SU-DHL-6 (cell line): ENCODE measurements around the gene LCP2.

ENCODE experiments used
- H2AFZ ChIP-seq: fragments of 200-600 bp; sonication (generic); 2 replicates; pipeline ENCODE4 v1.6.1; 2014; ENCODE audit warnings: low read depth, mild to moderate bottlenecking, moderate library complexity, mixed read lengths, antibody characterized with exemption, low read length; ENCODE audit not compliant: severe bottlenecking
- H3F3A ChIP-seq: fragments of 200-600 bp; shearing (Covaris generic); 2 replicates; pipeline ENCODE4 v1.6.0; 2016; ENCODE audit warnings: antibody characterized with exemption, mild to moderate bottlenecking; ENCODE audit not compliant: insufficient read depth
- H3K27ac ChIP-seq: fragments of 200-600 bp; sonication (generic); 2 replicates; pipeline ENCODE4 v1.5.1; 2016; ENCODE audit warnings: low read depth, mild to moderate bottlenecking, low read length, moderate library complexity, mixed read lengths
- H3K27me3 ChIP-seq: fragments of 200-600 bp; sonication (generic), shearing (Covaris generic); 2 replicates; pipeline ENCODE4 v1.6.0; 2014; ENCODE audit warnings: mild to moderate bottlenecking, low read length
- H3K36me3 ChIP-seq: fragments of 200-600 bp; sonication (generic); 2 replicates; pipeline ENCODE4 v1.6.1; 2014; ENCODE audit warnings: mild to moderate bottlenecking, low read length, mixed read lengths
- H3K4me2 ChIP-seq: fragments of 300-600, 200-600 bp; shearing (Covaris generic), sonication (generic); 2 replicates; pipeline ENCODE4 v1.6.0; 2014; ENCODE audit warnings: low read length, low read depth, mild to moderate bottlenecking; ENCODE audit not compliant: poor library complexity, severe bottlenecking
- H3K4me3 ChIP-seq: fragments of 200-600 bp; sonication (generic); 2 replicates; pipeline ENCODE4 v1.5.1; 2014; ENCODE audit warnings: antibody characterized with exemption, low read length, mild to moderate bottlenecking, mixed read lengths; ENCODE audit not compliant: insufficient read depth, poor library complexity, severe bottlenecking
- H3K79me2 ChIP-seq: fragments of 200-600 bp; sonication (generic); 2 replicates; pipeline ENCODE4 v1.6.1; 2014; ENCODE audit warnings: mild to moderate bottlenecking, low read length, moderate library complexity; ENCODE audit not compliant: insufficient read depth
- H3K9ac ChIP-seq: fragments of 200-600 bp; sonication (generic); 2 replicates; pipeline ENCODE4 v1.7.0; 2014; ENCODE audit warnings: mild to moderate bottlenecking, low read length
- H3K9me2 ChIP-seq: fragments of 200-600 bp; sonication (generic); replicated peaks from 2 replicates; pipeline ENCODE4 v1.6.1; 2014; ENCODE audit warnings: low read length; ENCODE audit not compliant: insufficient read depth
- H3K9me3 ChIP-seq: fragments of 200-600 bp; sonication (generic); 2 replicates; pipeline ENCODE4 v1.6.1; 2014; ENCODE audit warnings: low read length, mixed read lengths; ENCODE audit not compliant: insufficient read depth
- H4K20me1 ChIP-seq: fragments of 200-600 bp; sonication (generic); 2 replicates; pipeline ENCODE4 v1.6.1; 2014; ENCODE audit warnings: low read depth, mild to moderate bottlenecking, antibody characterized with exemption, low read length, moderate library complexity, mixed read lengths
- CTCF ChIP-seq: fragments of 200-600 bp; sonication (generic); IDR thresholded peaks from one replicate; pipeline ENCODE4 v1.5.1; 2017; ENCODE audit warnings: antibody characterized with exemption, mild to moderate bottlenecking, low read length, moderate library complexity; ENCODE audit not compliant: insufficient read depth, poor library complexity, severe bottlenecking
- EZH2phosphoT487 ChIP-seq: fragments of 200-600 bp; sonication (generic), shearing (Covaris generic); conservative IDR thresholded peaks from 2 replicates; pipeline ENCODE4 v1.6.1; 2018; ENCODE audit warnings: mild to moderate bottlenecking, antibody characterized with exemption, low read length, moderate library complexity, mixed read lengths

LCP2 gene

DNA sequence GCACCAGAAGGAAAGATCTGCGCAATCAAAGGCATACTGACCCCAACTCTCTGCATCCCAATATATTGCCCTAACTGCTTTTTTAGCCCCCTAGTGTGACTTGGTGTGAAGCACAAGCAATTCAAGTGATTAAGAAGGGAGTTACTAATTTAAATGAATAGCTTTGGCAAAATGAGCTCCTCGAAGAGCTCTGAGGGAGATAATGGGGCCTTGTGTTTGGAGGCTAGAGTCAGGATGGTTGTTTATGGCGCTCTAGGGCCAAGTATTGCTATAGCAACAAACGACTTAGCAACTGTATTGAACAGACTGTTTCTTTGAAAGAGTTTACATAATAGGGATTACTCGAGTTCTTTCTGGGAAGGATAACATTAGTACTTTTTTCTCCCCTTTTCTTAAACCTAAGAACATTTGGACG lies 76.2 kb downstream of the LCP2 start:
- Histone ChIP-seq H3K4me2 (no peak overlapping the region), H2AFZ (no peak overlapping the region), H3K9me2 (no peaks in the 10 kb centered on the region), H3K79me2 (no peaks in the 10 kb centered on the region), H3K27me3 (no peaks in the 10 kb centered on the region), H3K9me3 (no peaks in the 10 kb centered on the region), H3K27ac (no peak overlapping the region), H3K36me3 (no peaks in the 10 kb centered on the region), H3K4me3 (no peak overlapping the region), H4K20me1 (no peaks in the 10 kb centered on the region), H3K9ac (no peak overlapping the region), H3F3A (no peaks in the 10 kb centered on the region)
- no peak for TF ChIP-seq EZH2phosphoT487
- no peak for TF ChIP-seq CTCF

GRCh38 chr5:170220191-170220590 lies 77.4 kb downstream of the LCP2 start:
- no peak overlapping the region for H3K27ac ChIP-seq
- no peak overlapping the region for H3K4me3 ChIP-seq
- no peaks in the 10 kb centered on the region for H3F3A ChIP-seq
- H3K36me3 ChIP-seq: no peaks in the 10 kb centered on the region
- TF ChIP-seq EZH2phosphoT487 (no peak), CTCF (no peak)
- H3K9me2 ChIP-seq: no peaks in the 10 kb centered on the region
- no peaks in the 10 kb centered on the region for H4K20me1 ChIP-seq
- H2AFZ ChIP-seq: no peak overlapping the region
- H3K27me3 ChIP-seq: no peaks in the 10 kb centered on the region
- H3K4me2 ChIP-seq: no peak overlapping the region
- no peak overlapping the region for H3K9ac ChIP-seq
- no peaks in the 10 kb centered on the region for H3K9me3 ChIP-seq
- no peaks in the 10 kb centered on the region for H3K79me2 ChIP-seq

- Histone ChIP-seq H4K20me1 (no peaks in the 10 kb centered on the region), H3K4me3 (no peak overlapping the region), H3K4me2 (no peak overlapping the region), H3K27ac (no peak overlapping the region), H3K79me2 (no peaks in the 10 kb centered on the region), H3K36me3 (no peaks in the 10 kb centered on the region), H3K9ac (no peak overlapping the region), H3K27me3 (no peaks in the 10 kb centered on the region), H2AFZ (no peak overlapping the region), H3F3A (no peaks in the 10 kb centered on the region), H3K9me2 (no peaks in the 10 kb centered on the region), H3K9me3 (no peaks in the 10 kb centered on the region)
- TF ChIP-seq EZH2phosphoT487 (no peak), CTCF (no peak)
These were observed 78.0 kb downstream of the LCP2 start for GRCh38 chr5:170219615-170220014.
